Natural killer cell (primary cell): ENCODE data around the gene GPR139. TPM values are rescaled to one million over a fixed set of nuclear protein-coding genes. Genes with fewer than 3 reads are reported as not detected.

ENCODE experiments used
- ATAC-seq, 3 donors: fragments of 150-1000 bp in 2 of 3; fragments of 200-7000 bp in 1 of 3; cut with Tn5 transposase; 1 replicate in 1 of 3; 2 replicates in 2 of 3; pipeline ENCODE4 v1.10.0; 2021; ENCODE audit warnings: mild to moderate bottlenecking in 2 of 3, moderate library complexity in 2 of 3
- DNase-seq, 2 donors: peaks; one replicate each; pipeline versions ENCODE4 v3.0.0 to v3.0.0-alpha.2; 2013 to 2021; ENCODE audit warnings: mixed read lengths in 1 of 2
- H3K27ac ChIP-seq: one replicate; pipeline ENCODE4 v1.5.1; 2013; ENCODE audit warnings: mild to moderate bottlenecking, low read length
- H3K27me3 ChIP-seq: one replicate; pipeline ENCODE4 v1.6.1; 2013; ENCODE audit warnings: low read length; ENCODE audit not compliant: control insufficient read depth, insufficient read depth
- H3K36me3 ChIP-seq: one replicate; pipeline ENCODE4 v1.6.1; 2013; ENCODE audit warnings: low read length; ENCODE audit not compliant: control insufficient read depth, insufficient read depth
- H3K4me1 ChIP-seq: one replicate; pipeline ENCODE4 v1.6.1; 2013; ENCODE audit warnings: low read length; ENCODE audit not compliant: control insufficient read depth, insufficient read depth
- H3K4me3 ChIP-seq: one replicate; pipeline ENCODE4 v1.5.1; 2013; ENCODE audit warnings: low read length
- H3K9me3 ChIP-seq: one replicate; pipeline ENCODE4 v1.6.1; 2013; ENCODE audit warnings: low read length; ENCODE audit not compliant: control insufficient read depth, insufficient read depth
- H3K27ac Mint-ChIP-seq, 2 donors: one replicate each; pipeline ENCODE4 v1.8.0; 2022; ENCODE audit warnings: mild to moderate bottlenecking in 2 of 2, mixed read lengths in 2 of 2, moderate library complexity in 1 of 2
- H3K27me3 Mint-ChIP-seq, 2 donors: one replicate each; pipeline ENCODE4 v1.8.0; 2022; ENCODE audit warnings: low read depth in 2 of 2, mixed read lengths in 2 of 2
- H3K36me3 Mint-ChIP-seq: one replicate; pipeline ENCODE4 v1.8.0; 2022; ENCODE audit warnings: mixed read lengths
- H3K4me1 Mint-ChIP-seq, 2 donors: one replicate each; pipeline ENCODE4 v1.8.0; 2022; ENCODE audit warnings: mixed read lengths in 2 of 2
- H3K4me3 Mint-ChIP-seq: one replicate; pipeline ENCODE4 v1.8.0; 2022; ENCODE audit warnings: mild to moderate bottlenecking, moderate library complexity, mixed read lengths
- H3K9me3 Mint-ChIP-seq, 2 donors: one replicate each; pipeline ENCODE4 v1.8.0; 2022; ENCODE audit warnings: mixed read lengths in 2 of 2
- CTCF ChIP-seq: fragments of 200-600 bp; IDR thresholded peaks from one replicate; pipeline ENCODE4 v1.8.0; 2022; ENCODE audit warnings: antibody characterized with exemption
- WGBS: methylation state at CpG from one replicate; pipeline ENCODE4 v1.1.7; 2013; ENCODE audit warnings: missing lambda C conversion rate; ENCODE audit not compliant: insufficient coverage; 5-methylcytosine and 5-hydroxymethylcytosine counted together
- intact Hi-C: fragments of 100-400 bp; cut with micrococcal nuclease; formaldehyde crosslinking; loops from one replicate; pipeline ENCODE4 v1.14.2; 2022
- total RNA-seq, 4 donors: library from RNA; stranded (reverse); fragments of 120-200 nt in 1 of 4; gene quantifications; one replicate each; pipeline versions ENCODE4 v1.2.3 to v1.2.4, GENCODE V29; 2013 to 2022

Gene GPR139
- total RNA-seq, 3 donors from 2014 or later (not counting 1 experiment from before 2014, with no cell fraction given), result not detected

GRCh38 chr16:20045886-20046285 is 27.8 kb downstream of the GPR139 start:
- H3K4me1 ChIP-seq, result no peaks in the 10 kb centered on the region
- DNase-seq, result no peak
- no peak for TF ChIP-seq CTCF
- no peaks in the 10 kb centered on the region for H3K36me3 Mint-ChIP-seq
- H3K4me3 ChIP-seq, result no peak overlapping the region
- H3K27ac Mint-ChIP-seq, result no peak overlapping the region
- intact Hi-C loops, result no loop called here
- peaks cover 0 to 4% of the 10 kb centered on the region in 2 donors for H3K9me3 Mint-ChIP-seq
- no peaks in the 10 kb centered on the region for H3K4me1 Mint-ChIP-seq
- H3K27ac ChIP-seq, result no peak overlapping the region
- peaks cover 0 to 4% of the 10 kb centered on the region in 2 donors for H3K27me3 Mint-ChIP-seq
- H3K27me3 ChIP-seq, result no peaks in the 10 kb centered on the region
- H3K4me3 Mint-ChIP-seq, result no peak overlapping the region
- 73% methylated on average over 2 of the region's 3 CpGs for WGBS
- H3K36me3 ChIP-seq, result no peaks in the 10 kb centered on the region
- ATAC-seq, result no peak
- H3K9me3 ChIP-seq, result no peaks in the 10 kb centered on the region

GRCh38 chr16:20042848-20043247 is 30.8 kb downstream of the GPR139 start:
- H3K36me3 ChIP-seq, result no peaks in the 10 kb centered on the region
- H3K4me1 ChIP-seq, result no peaks in the 10 kb centered on the region
- peaks cover 0 to 7% of the 10 kb centered on the region in 2 donors for H3K27me3 Mint-ChIP-seq
- no peaks in the 10 kb centered on the region for H3K27me3 ChIP-seq
- H3K4me3 Mint-ChIP-seq, result no peak overlapping the region
- H3K27ac ChIP-seq, result no peak overlapping the region
- H3K36me3 Mint-ChIP-seq, result no peaks in the 10 kb centered on the region
- no peak overlapping the region for H3K27ac Mint-ChIP-seq
- no peaks in the 10 kb centered on the region for H3K4me1 Mint-ChIP-seq
- no peaks in the 10 kb centered on the region for H3K9me3 ChIP-seq
- no peak overlapping the region for H3K4me3 ChIP-seq
- peaks cover 0 to 3% of the 10 kb centered on the region in 2 donors for H3K9me3 Mint-ChIP-seq
- ATAC-seq (no peak), DNase-seq (no peak)
- no peak for TF ChIP-seq CTCF
- 84% methylated on average over 2 of the region's 2 CpGs for WGBS
- intact Hi-C loops, result no loop called here

- no peaks in the 10 kb centered on the region for H3K36me3 ChIP-seq
- no peak overlapping the region for H3K27ac Mint-ChIP-seq
- peaks cover 0 to 3% of the 10 kb centered on the region in 2 donors for H3K9me3 Mint-ChIP-seq
- intact Hi-C loops, result no loop called here
- H3K4me3 ChIP-seq, result no peak overlapping the region
- H3K4me1 ChIP-seq, result no peaks in the 10 kb centered on the region
- H3K27me3 ChIP-seq, result no peaks in the 10 kb centered on the region
- H3K27me3 Mint-ChIP-seq, result peaks cover 0 to 7% of the 10 kb centered on the region in 2 donors
- no peak overlapping the region for H3K27ac ChIP-seq
- H3K4me3 Mint-ChIP-seq, result no peak overlapping the region
- no peak for TF ChIP-seq CTCF
- H3K4me1 Mint-ChIP-seq, result no peaks in the 10 kb centered on the region
- H3K36me3 Mint-ChIP-seq, result no peaks in the 10 kb centered on the region
- no peak for DNase-seq
- no peak for ATAC-seq
- 78% methylated on average over 4 of the region's 4 CpGs for WGBS
- H3K9me3 ChIP-seq, result no peaks in the 10 kb centered on the region
These were observed 31.6 kb downstream of the GPR139 start for GRCh38 chr16:20041924-20042596.

GRCh38 chr16:20040011-20040410 is 33.7 kb downstream of the GPR139 start:
- ATAC-seq (no peak), DNase-seq (no peak)
- Histone ChIP-seq H3K4me3 (no peak overlapping the region), H3K9me3 (no peaks in the 10 kb centered on the region), H3K36me3 (no peaks in the 10 kb centered on the region), H3K27me3 (no peaks in the 10 kb centered on the region), H3K4me1 (no peaks in the 10 kb centered on the region), H3K27ac (no peak overlapping the region)
- Mint-ChIP-seq H3K27me3 (peaks cover 0 to 10% of the 10 kb centered on the region in 2 donors), H3K36me3 (no peaks in the 10 kb centered on the region), H3K4me1 (no peaks in the 10 kb centered on the region), H3K4me3 (no peak overlapping the region), H3K27ac (no peak overlapping the region), H3K9me3 (peaks cover 0 to 3% of the 10 kb centered on the region in 2 donors)
- 67% methylated on average over 4 of the region's 4 CpGs for WGBS
- TF ChIP-seq CTCF, result no peak
- intact Hi-C loops, result no loop called here
